Uterus (tissue), 4 donors: ENCODE data around the gene RNF130. TPM values are rescaled to one million over a fixed set of nuclear protein-coding genes. Genes with fewer than 3 reads are reported as not detected.

Source experiments
- DNase-seq, 2 donors: peaks; one replicate each; pipeline ENCODE4 v3.0.0-alpha.2; 2019 to 2020
- H3K27ac ChIP-seq, 2 donors: fragments of 200-600 bp; sonication (generic); 1 replicate in 1 of 2; 2 replicates in 1 of 2; pipeline ENCODE4 v1.5.1; 2016 to 2018
- H3K27me3 ChIP-seq, 2 donors: fragments of 200-600 bp; sonication (generic); one replicate each; pipeline ENCODE4 v1.5.1; 2018 to 2019; ENCODE audit warnings: control low read depth in 1 of 2
- H3K36me3 ChIP-seq, 2 donors: fragments of 200-600 bp; sonication (generic); one replicate each; pipeline ENCODE4 v1.5.1; 2019; ENCODE audit warnings: control low read depth in 1 of 2
- H3K4me1 ChIP-seq, 2 donors: fragments of 200-600 bp; sonication (generic); one replicate each; pipeline ENCODE4 v1.5.1; 2018 to 2019; ENCODE audit warnings: control low read depth in 1 of 2
- H3K4me3 ChIP-seq, 2 donors: fragments of 200-600 bp; sonication (generic); 1 replicate in 1 of 2; 2 replicates in 1 of 2; pipeline ENCODE4 v1.5.1; 2018 to 2019; ENCODE audit warnings: mild to moderate bottlenecking in 1 of 2
- H3K9me3 ChIP-seq, 2 donors: fragments of 200-600 bp; sonication (generic); one replicate each; pipeline ENCODE4 v1.5.1; 2019; ENCODE audit warnings: control low read depth in 1 of 2
- POLR2A ChIP-seq, 2 donors: fragments of 450-650 bp; IDR thresholded peaks; one replicate each; pipeline ENCODE4 v1.6.1; 2016; ENCODE audit warnings: antibody characterized with exemption in 2 of 2, mild to moderate bottlenecking in 1 of 2, moderate library complexity in 1 of 2
- intact Hi-C: fragments of 100-400 bp; cut with DNase I; formaldehyde crosslinking; loops from one replicate; pipeline ENCODE4 v1.15.1; 2023; ENCODE audit warnings: low total_unique reads
- total RNA-seq, 4 donors: library from RNA; depleted of rRNA in 3 of 4; stranded (reverse); fragments of >200 nt in 3 of 4; gene quantifications; one replicate each; pipeline versions ENCODE4 v1.1.0 to v1.2.4, GENCODE V29; 2014 to 2023
- TF ChIP-seq, protein P1 (sequence below), 4 experiments: fragments of 200-600 bp in 2 of 4; fragments of 450-650 bp in 2 of 4; sonication (generic) in 2 of 4; IDR thresholded peaks; one replicate each; pipeline ENCODE4 v1.5.1; 2016 to 2019; ENCODE audit warnings: antibody characterized with exemption in 4 of 4, mild to moderate bottlenecking in 2 of 4, moderate library complexity in 1 of 4
- donor health status: DM: yes; HTN: yes; CAD: no.

The RNF130 gene
- total RNA-seq, 4 donors from 2014 or later: 53.8 to 119 (median 85.8) TPM

DNA sequence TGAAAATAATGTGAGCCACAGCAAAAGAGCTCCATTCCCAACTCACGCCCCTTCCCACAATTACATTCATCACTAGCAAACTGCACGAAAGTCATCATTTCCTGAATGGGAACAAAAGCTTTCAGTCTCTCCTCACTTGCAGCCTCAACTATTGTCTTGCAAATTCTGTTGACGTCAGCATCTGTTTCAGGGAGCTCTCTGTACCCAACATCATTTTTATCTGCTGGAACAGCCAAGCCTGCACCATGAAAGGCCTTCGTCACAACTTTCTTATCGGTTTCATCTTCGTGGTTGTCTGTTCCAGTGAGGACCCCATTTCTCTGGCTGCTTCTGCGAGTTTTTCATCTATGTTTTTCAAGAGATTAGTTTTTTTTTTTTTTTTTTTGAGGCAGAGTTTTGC lies 14.3 kb upstream of the RNF130 start:
- Histone ChIP-seq H3K27ac (no peak overlapping the region), H3K36me3 (no peaks in the 10 kb centered on the region), H3K4me1 (no peaks in the 10 kb centered on the region), H3K4me3 (no peak overlapping the region), H3K27me3 (no peaks in the 10 kb centered on the region), H3K9me3 (no peaks in the 10 kb centered on the region)
- intact Hi-C loops: no loop called here
- no peak for DNase-seq
- no peak for TF ChIP-seq POLR2A (IDR thresholded peaks at IDR 0.05)
- TF ChIP-seq, protein P1, sequence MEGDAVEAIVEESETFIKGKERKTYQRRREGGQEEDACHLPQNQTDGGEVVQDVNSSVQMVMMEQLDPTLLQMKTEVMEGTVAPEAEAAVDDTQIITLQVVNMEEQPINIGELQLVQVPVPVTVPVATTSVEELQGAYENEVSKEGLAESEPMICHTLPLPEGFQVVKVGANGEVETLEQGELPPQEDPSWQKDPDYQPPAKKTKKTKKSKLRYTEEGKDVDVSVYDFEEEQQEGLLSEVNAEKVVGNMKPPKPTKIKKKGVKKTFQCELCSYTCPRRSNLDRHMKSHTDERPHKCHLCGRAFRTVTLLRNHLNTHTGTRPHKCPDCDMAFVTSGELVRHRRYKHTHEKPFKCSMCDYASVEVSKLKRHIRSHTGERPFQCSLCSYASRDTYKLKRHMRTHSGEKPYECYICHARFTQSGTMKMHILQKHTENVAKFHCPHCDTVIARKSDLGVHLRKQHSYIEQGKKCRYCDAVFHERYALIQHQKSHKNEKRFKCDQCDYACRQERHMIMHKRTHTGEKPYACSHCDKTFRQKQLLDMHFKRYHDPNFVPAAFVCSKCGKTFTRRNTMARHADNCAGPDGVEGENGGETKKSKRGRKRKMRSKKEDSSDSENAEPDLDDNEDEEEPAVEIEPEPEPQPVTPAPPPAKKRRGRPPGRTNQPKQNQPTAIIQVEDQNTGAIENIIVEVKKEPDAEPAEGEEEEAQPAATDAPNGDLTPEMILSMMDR (IDR thresholded peaks at IDR 0.05): no peak

DNA sequence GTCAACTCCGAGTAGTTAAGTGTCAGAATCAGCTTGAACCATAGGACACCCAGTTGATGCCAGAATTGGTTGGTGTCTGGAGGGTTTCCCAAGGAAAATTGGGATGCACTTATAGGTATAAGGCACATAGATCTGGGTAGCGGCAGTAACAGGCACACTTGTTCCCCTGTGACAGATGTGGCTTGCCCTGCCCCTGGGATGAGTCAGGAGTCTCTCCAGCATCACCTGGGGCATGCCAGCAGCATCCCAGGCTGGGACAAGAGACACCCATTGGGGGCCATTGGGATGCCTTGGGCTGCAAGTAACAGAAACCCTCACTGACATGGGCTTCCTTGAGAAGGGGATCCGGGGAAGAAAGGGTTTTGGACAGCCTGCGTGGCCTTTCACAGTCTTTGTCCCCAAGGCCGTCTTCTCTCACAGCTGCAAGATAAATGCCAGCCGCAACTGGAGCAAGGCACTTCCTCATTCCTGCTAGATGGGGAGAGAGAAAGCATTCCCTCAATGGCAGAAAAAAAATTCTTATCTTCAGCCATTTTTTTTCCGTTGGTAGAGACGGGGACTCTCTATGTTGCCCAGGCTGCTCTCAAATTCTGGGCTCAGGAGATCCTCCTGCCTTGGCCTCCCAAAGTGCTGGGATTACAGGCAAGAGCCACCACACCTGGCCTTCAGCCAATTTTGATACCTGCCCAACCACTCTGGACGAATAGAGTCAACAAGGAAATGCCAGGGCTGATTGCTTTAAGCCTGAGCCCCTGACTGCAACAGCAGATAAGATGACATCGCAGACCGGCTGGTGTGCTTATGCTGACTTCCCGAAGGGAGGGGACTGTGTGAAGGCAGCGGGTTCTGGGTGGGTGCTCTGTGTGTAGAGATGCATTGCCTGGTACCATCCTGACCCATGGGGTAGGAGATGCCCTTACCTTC lies 13.3 kb upstream of the RNF130 start:
- intact Hi-C loops: no loop called here
- TF ChIP-seq, protein P1 (IDR thresholded peaks at IDR 0.05): no peak
- no peak for TF ChIP-seq POLR2A (IDR thresholded peaks at IDR 0.05)
- Histone ChIP-seq H3K9me3 (no peaks in the 10 kb centered on the region), H3K4me3 (no peak overlapping the region), H3K36me3 (no peaks in the 10 kb centered on the region), H3K4me1 (no peaks in the 10 kb centered on the region), H3K27me3 (no peaks in the 10 kb centered on the region), H3K27ac (no peak overlapping the region)
- no peak for DNase-seq

DNA sequence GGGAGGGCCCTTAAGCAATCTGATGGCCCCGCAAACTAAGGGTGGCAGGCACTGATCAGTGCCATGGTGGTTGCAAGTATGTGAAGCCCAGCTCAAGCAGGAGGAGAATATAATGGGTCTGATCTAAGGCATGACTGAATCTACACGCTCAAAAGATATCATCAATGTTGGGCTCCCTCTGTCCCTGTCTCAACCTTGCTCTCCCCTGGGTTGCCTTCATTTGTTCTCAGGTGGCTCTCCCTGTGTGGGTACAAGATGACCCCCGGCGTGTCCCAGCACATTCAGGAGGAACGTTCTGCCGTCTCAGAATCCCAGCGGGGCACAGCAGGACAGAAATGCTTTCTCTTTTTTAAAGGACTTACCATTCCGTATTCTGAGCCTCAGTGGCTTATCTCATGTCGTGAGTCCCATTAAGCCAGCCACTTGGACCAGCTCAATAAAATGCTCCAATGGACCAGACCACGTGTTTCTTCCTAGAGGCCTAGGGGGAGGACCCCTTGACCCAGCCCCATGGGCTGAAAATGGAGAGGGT lies 12.0 kb upstream of the RNF130 start:
- Histone ChIP-seq H3K36me3 (no peaks in the 10 kb centered on the region), H3K9me3 (no peaks in the 10 kb centered on the region), H3K27me3 (no peaks in the 10 kb centered on the region), H3K4me3 (no peak overlapping the region), H3K4me1 (no peaks in the 10 kb centered on the region), H3K27ac (no peak overlapping the region)
- TF ChIP-seq, protein P1 (IDR thresholded peaks at IDR 0.05): no peak
- TF ChIP-seq POLR2A (IDR thresholded peaks at IDR 0.05): no peak
- DNase-seq: no peak
- intact Hi-C loops: no loop called here

DNA sequence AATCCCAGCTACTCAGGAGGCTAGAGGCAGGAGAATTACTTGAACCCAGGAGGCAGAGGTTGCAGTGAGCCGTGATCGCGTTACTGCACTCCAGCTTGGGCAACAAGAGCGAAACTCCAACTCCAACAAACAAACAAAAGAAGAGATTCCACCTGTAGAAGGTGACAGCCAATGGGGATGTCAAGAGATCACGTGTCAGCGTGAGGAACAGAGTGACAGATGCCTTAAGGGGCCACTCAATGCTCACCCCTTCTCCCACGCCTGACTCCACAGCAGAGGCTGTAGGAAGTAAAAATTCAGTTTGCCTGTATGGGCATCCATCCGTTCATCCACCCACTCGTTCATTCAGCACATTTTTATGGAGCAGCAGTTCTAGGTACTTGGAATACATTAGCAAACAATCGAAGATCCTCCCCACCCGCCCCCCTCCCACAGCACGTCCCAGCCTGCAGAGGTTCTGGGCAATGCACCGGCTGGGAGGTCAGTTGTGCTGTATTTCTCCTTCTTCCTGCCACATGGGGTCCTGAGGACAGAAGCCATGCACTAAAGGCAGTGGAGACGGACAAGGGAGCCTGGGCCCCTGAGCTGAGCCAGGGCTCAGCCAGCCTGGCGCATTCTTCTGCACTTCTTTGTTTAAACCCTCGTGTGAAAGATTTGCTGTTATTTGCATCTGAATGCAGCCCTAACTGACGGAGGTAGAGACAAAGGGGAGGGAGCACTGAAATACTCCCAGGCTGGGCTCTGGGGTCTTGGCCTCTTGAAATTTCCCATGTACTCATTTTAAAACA lies 11.3 kb upstream of the RNF130 start:
- Histone ChIP-seq H3K27me3 (no peaks in the 10 kb centered on the region), H3K9me3 (no peaks in the 10 kb centered on the region), H3K36me3 (no peaks in the 10 kb centered on the region), H3K4me1 (no peaks in the 10 kb centered on the region), H3K4me3 (no peak overlapping the region), H3K27ac (no peak overlapping the region)
- intact Hi-C loops: no loop called here
- TF ChIP-seq POLR2A (IDR thresholded peaks at IDR 0.05): no peak
- TF ChIP-seq, protein P1 (IDR thresholded peaks at IDR 0.05): no peak
- no peak for DNase-seq
